ENCODE results near the gene BAIAP2.
"Not testable (repeated sequence)": the region's sequence is repeated elsewhere in the genome, so short reads cannot be mapped to it uniquely, and the experiment has no call there.

The BAIAP2 gene

GRCh38 chr17:81136366-81136765, 101.4 kb downstream of the BAIAP2 start:
- no peak for TF ChIP-seq POLR2A (IDR thresholded peaks at IDR 0.05; ENCODE audit: low read depth, low read length)
- DNase-seq (ENCODE audit: insufficient read length, low spot score) (no peak), FAIRE-seq (no peak)

GRCh38 chr17:81137248-81137647, 102.3 kb downstream of the BAIAP2 start:
- FAIRE-seq: no peak
- DNase-seq (ENCODE audit: insufficient read length, low spot score): no peak
- no peak for TF ChIP-seq POLR2A (IDR thresholded peaks at IDR 0.05; ENCODE audit: low read depth, low read length)

GRCh38 chr17:81138083-81138482, 103.1 kb downstream of the BAIAP2 start:
- TF ChIP-seq POLR2A (IDR thresholded peaks at IDR 0.05; ENCODE audit: low read depth, low read length): no peak
- DNase-seq (ENCODE audit: insufficient read length, low spot score) (no peak), FAIRE-seq (no peak)

- DNase-seq (ENCODE audit: insufficient read length, low spot score) (no peak), FAIRE-seq (no peak)
- TF ChIP-seq POLR2A (IDR thresholded peaks at IDR 0.05; ENCODE audit: low read depth, low read length): peak; percentile 6; the same call in 1 of the 2 replicates
These were observed 103.5 kb downstream of the BAIAP2 start for GRCh38 chr17:81138500-81138899.

GRCh38 chr17:81139428-81139827, 104.5 kb downstream of the BAIAP2 start:
- FAIRE-seq: no peak
- no peak for DNase-seq (ENCODE audit: insufficient read length, low spot score)
- TF ChIP-seq POLR2A (IDR thresholded peaks at IDR 0.05; ENCODE audit: low read depth, low read length): no peak

GRCh38 chr17:81140018-81140417, 105.1 kb downstream of the BAIAP2 start:
- FAIRE-seq (no peak), DNase-seq (ENCODE audit: insufficient read length, low spot score) (no peak)
- no peak for TF ChIP-seq POLR2A (IDR thresholded peaks at IDR 0.05; ENCODE audit: low read depth, low read length)

GRCh38 chr17:81140695-81141094, 105.7 kb downstream of the BAIAP2 start:
- no peak for TF ChIP-seq POLR2A (IDR thresholded peaks at IDR 0.05; ENCODE audit: low read depth, low read length)

GRCh38 chr17:81142301-81143199, 107.6 kb downstream of the BAIAP2 start:
- FAIRE-seq: no peak
- peak; percentile 80 for DNase-seq (ENCODE audit: insufficient read length, low spot score)
- TF ChIP-seq POLR2A (IDR thresholded peaks at IDR 0.05; ENCODE audit: low read depth, low read length): 0 out of 2 replicates have a peak, but pooled peaks have one; percentile 18

More at GRCh38 chr17:81140695-81141094, 105.7 kb downstream of the BAIAP2 start:
- no peak for DNase-seq (ENCODE audit: insufficient read length, low spot score)
- no peak for FAIRE-seq

GRCh38 chr17:81143200-81143527, 108.2 kb downstream of the BAIAP2 start:
- DNase-seq (ENCODE audit: insufficient read length, low spot score) (no peak), FAIRE-seq (no peak)
- TF ChIP-seq POLR2A (IDR thresholded peaks at IDR 0.05; ENCODE audit: low read depth, low read length): no peak

GRCh38 chr17:81143717-81144422, 108.9 kb downstream of the BAIAP2 start:
- FAIRE-seq (no peak), DNase-seq (ENCODE audit: insufficient read length, low spot score) (no peak)
- no peak for TF ChIP-seq POLR2A (IDR thresholded peaks at IDR 0.05; ENCODE audit: low read depth, low read length)

GRCh38 chr17:81144423-81144781, 109.5 kb downstream of the BAIAP2 start:
- no peak for DNase-seq (ENCODE audit: insufficient read length, low spot score)
- FAIRE-seq: no peak
- TF ChIP-seq POLR2A (IDR thresholded peaks at IDR 0.05; ENCODE audit: low read depth, low read length): no peak

GRCh38 chr17:81146208-81146607, 111.3 kb downstream of the BAIAP2 start:
- DNase-seq (ENCODE audit: insufficient read length, low spot score); FAIRE-seq: not testable (repeated sequence)

- no peak for FAIRE-seq
- no peak for TF ChIP-seq POLR2A (IDR thresholded peaks at IDR 0.05; ENCODE audit: low read depth, low read length)
- no peak for DNase-seq (ENCODE audit: insufficient read length, low spot score)
These were observed 112.8 kb downstream of the BAIAP2 start for GRCh38 chr17:81147701-81148100.

- no peak for FAIRE-seq
- no peak for DNase-seq (ENCODE audit: insufficient read length, low spot score)
- no peak for TF ChIP-seq POLR2A (IDR thresholded peaks at IDR 0.05; ENCODE audit: low read depth, low read length)
These were observed 113.6 kb downstream of the BAIAP2 start for GRCh38 chr17:81148571-81148970.
